Measurements from ENCODE around the gene CFAP97. TPM values are rescaled to one million over a fixed set of nuclear protein-coding genes. Genes with fewer than 3 reads are reported as not detected.
"Not testable (repeated sequence)": the region's sequence is repeated elsewhere in the genome, so short reads cannot be mapped to it uniquely, and the experiment has no call there.

CFAP97 gene
- total RNA-seq, 1 donor from 2014 or later, result 54.0 TPM

GRCh38 chr4:185205697-185206342, 2.0 kb upstream of the CFAP97 start:
- Mint-ChIP-seq H3K36me3 (ENCODE audit: unreplicated experiment) (no peaks in the 10 kb centered on the region), H3K4me3 (ENCODE audit: unreplicated experiment) (no peak overlapping the region), H3K4me1 (ENCODE audit: unreplicated experiment) (peaks cover 45% of the 10 kb centered on the region), H3K9me3 (ENCODE audit: unreplicated experiment) (no peaks in the 10 kb centered on the region), H3K27me3 (ENCODE audit: unreplicated experiment) (no peaks in the 10 kb centered on the region), H3K27ac (ENCODE audit: unreplicated experiment) (no peak overlapping the region)
- TF ChIP-seq CTCF (IDR thresholded peaks at IDR 0.05), result no peak
- DNase-seq (ENCODE audit: extremely low spot score, unreplicated experiment), result no peak

GRCh38 chr4:185205073-185205472, 1.3 kb upstream of the CFAP97 start:
- H3K36me3 Mint-ChIP-seq (ENCODE audit: unreplicated experiment); DNase-seq (ENCODE audit: extremely low spot score, unreplicated experiment); H3K9me3 Mint-ChIP-seq (ENCODE audit: unreplicated experiment); H3K27me3 Mint-ChIP-seq (ENCODE audit: unreplicated experiment): not testable (repeated sequence)
- Mint-ChIP-seq H3K4me1 (ENCODE audit: unreplicated experiment) (peaks cover 49% of the 10 kb centered on the region), H3K27ac (ENCODE audit: unreplicated experiment) (peak overlapping the region; percentile 85), H3K4me3 (ENCODE audit: unreplicated experiment) (peak overlapping the region; percentile 78)

- no peak for DNase-seq (ENCODE audit: extremely low spot score, unreplicated experiment)
- peak overlapping the region; percentile 85 for H3K27ac Mint-ChIP-seq (ENCODE audit: unreplicated experiment)
- peak overlapping the region; percentile 78 for H3K4me3 Mint-ChIP-seq (ENCODE audit: unreplicated experiment)
- H3K4me1 Mint-ChIP-seq (ENCODE audit: unreplicated experiment), result peaks cover 56% of the 10 kb centered on the region
- peaks cover 3% of the 10 kb centered on the region for H3K36me3 Mint-ChIP-seq (ENCODE audit: unreplicated experiment)
- H3K9me3 Mint-ChIP-seq (ENCODE audit: unreplicated experiment), result no peaks in the 10 kb centered on the region
- H3K27me3 Mint-ChIP-seq (ENCODE audit: unreplicated experiment), result no peaks in the 10 kb centered on the region
- no peak for TF ChIP-seq CTCF (IDR thresholded peaks at IDR 0.05)
These were observed 574 bp upstream of the CFAP97 start for GRCh38 chr4:185204238-185204910.

- peaks cover 3% of the 10 kb centered on the region for H3K36me3 Mint-ChIP-seq (ENCODE audit: unreplicated experiment)
- H3K4me3 Mint-ChIP-seq (ENCODE audit: unreplicated experiment), result peak overlapping the region; percentile 89
- no peaks in the 10 kb centered on the region for H3K9me3 Mint-ChIP-seq (ENCODE audit: unreplicated experiment)
- no peaks in the 10 kb centered on the region for H3K27me3 Mint-ChIP-seq (ENCODE audit: unreplicated experiment)
- no peak for DNase-seq (ENCODE audit: extremely low spot score, unreplicated experiment)
- H3K4me1 Mint-ChIP-seq (ENCODE audit: unreplicated experiment), result peaks cover 48% of the 10 kb centered on the region
- TF ChIP-seq CTCF (IDR thresholded peaks at IDR 0.05), result no peak
- H3K27ac Mint-ChIP-seq (ENCODE audit: unreplicated experiment), result peak overlapping the region; percentile 94
These were observed 765 bp downstream of the CFAP97 start for GRCh38 chr4:185202984-185203485.

GRCh38 chr4:185201977-185202962, 1.5 kb downstream of the CFAP97 start:
- TF ChIP-seq CTCF (IDR thresholded peaks at IDR 0.05), result no peak
- H3K4me1 Mint-ChIP-seq (ENCODE audit: unreplicated experiment), result peaks cover 48% of the 10 kb centered on the region
- H3K4me3 Mint-ChIP-seq (ENCODE audit: unreplicated experiment), result peak overlapping the region; percentile 89
- H3K27ac Mint-ChIP-seq (ENCODE audit: unreplicated experiment), result peak overlapping the region; percentile 94
- H3K27me3 Mint-ChIP-seq (ENCODE audit: unreplicated experiment), result no peaks in the 10 kb centered on the region
- H3K36me3 Mint-ChIP-seq (ENCODE audit: unreplicated experiment), result peaks cover 3% of the 10 kb centered on the region
- DNase-seq (ENCODE audit: extremely low spot score, unreplicated experiment), result no peak
- H3K9me3 Mint-ChIP-seq (ENCODE audit: unreplicated experiment), result no peaks in the 10 kb centered on the region

GRCh38 chr4:185198189-185198588, 5.6 kb downstream of the CFAP97 start:
- H3K9me3 Mint-ChIP-seq (ENCODE audit: unreplicated experiment); H3K36me3 Mint-ChIP-seq (ENCODE audit: unreplicated experiment); H3K27me3 Mint-ChIP-seq (ENCODE audit: unreplicated experiment); H3K4me3 Mint-ChIP-seq (ENCODE audit: unreplicated experiment); DNase-seq (ENCODE audit: extremely low spot score, unreplicated experiment); H3K27ac Mint-ChIP-seq (ENCODE audit: unreplicated experiment): not testable (repeated sequence)
- H3K4me1 Mint-ChIP-seq (ENCODE audit: unreplicated experiment), result peaks cover 32% of the 10 kb centered on the region

Data from osteocyte (in vitro differentiated cells).